OCI-LY3 (cell line): ENCODE results near the gene KYNU.
"Not testable (repeated sequence)": the region's sequence is repeated elsewhere in the genome, so short reads cannot be mapped to it uniquely, and the experiment has no call there.

Source experiments
- H2AFZ ChIP-seq: fragments of 200-600, 300-600 bp; shearing (Covaris generic); 2 replicates; pipeline ENCODE4 v1.6.0; 2014; ENCODE audit warnings: antibody characterized with exemption, low read depth, low read length
- H3K27ac ChIP-seq: fragments of 200-600, 300-600 bp; sonication (generic); 2 replicates; pipeline ENCODE4 v1.5.1; 2014; ENCODE audit warnings: mild to moderate bottlenecking, low read length, moderate library complexity, mixed read lengths
- H3K27me3 ChIP-seq: fragments of 200-600, 300-600 bp; sonication (generic); 2 replicates; pipeline ENCODE4 v1.6.1; 2014; ENCODE audit warnings: low read depth, low read length, mixed read lengths
- H3K36me3 ChIP-seq: fragments of 200-600, 300-600 bp; sonication (generic); replicated peaks from 2 replicates; pipeline ENCODE3; 2014; ENCODE audit warnings: low read depth, low read length, mixed read lengths
- H3K4me1 ChIP-seq: fragments of 300-600, 200-600 bp; sonication (generic); 2 replicates; pipeline ENCODE4 v1.6.1; 2014; ENCODE audit warnings: low read length, mixed read lengths
- H3K4me2 ChIP-seq: fragments of 200-600, 300-600 bp; sonication (generic); 2 replicates; pipeline ENCODE4 v1.6.1; 2014; ENCODE audit warnings: low read length, mixed read lengths
- H3K4me3 ChIP-seq: fragments of 300-600, 200-600 bp; sonication (generic); 2 replicates; pipeline ENCODE4 v1.5.1; 2014; ENCODE audit warnings: antibody characterized with exemption, mild to moderate bottlenecking, low read length, moderate library complexity
- H3K79me2 ChIP-seq: fragments of 300-600, 200-600 bp; shearing (Covaris generic); 2 replicates; pipeline ENCODE4 v1.6.1; 2014; ENCODE audit warnings: mild to moderate bottlenecking, low read length, mixed read lengths
- H3K9ac ChIP-seq: fragments of 300-600, 200-600 bp; shearing (Covaris generic); 2 replicates; pipeline ENCODE4 v1.6.0; 2014; ENCODE audit warnings: mild to moderate bottlenecking, low read length, moderate library complexity
- H3K9me3 ChIP-seq: fragments of 200-600, 300-600 bp; shearing (Covaris generic); 2 replicates; pipeline ENCODE4 v1.6.1; 2014; ENCODE audit warnings: low read length, mixed read lengths; ENCODE audit not compliant: insufficient read depth
- H4K20me1 ChIP-seq: fragments of 200-600, 300-600 bp; sonication (generic); 2 replicates; pipeline ENCODE4 v1.6.1; 2016; ENCODE audit warnings: low read length, mixed read lengths; ENCODE audit not compliant: insufficient read depth
- CTCF ChIP-seq: fragments of 200-600, 300-600 bp; sonication (generic); IDR thresholded peaks from 2 replicates; pipeline ENCODE4 v1.5.1; 2014; ENCODE audit warnings: antibody characterized with exemption, low read length, low read depth
- EZH2phosphoT487 ChIP-seq: fragments of 200-600 bp; shearing (Covaris generic); IDR thresholded peaks from 2 replicates; pipeline ENCODE4 v1.6.1; 2018; ENCODE audit warnings: antibody characterized with exemption, mixed run types, low read depth

Gene KYNU

GRCh38 chr2:143051465-143051864, 174.0 kb downstream of the KYNU start:
- Histone ChIP-seq H3K36me3 (no peaks in the 10 kb centered on the region), H3K9me3 (0 out of 2 replicates have a peak, but pooled peaks cover under 1% of the 10 kb centered on the region), H3K4me1 (no peaks in the 10 kb centered on the region), H2AFZ (no peak overlapping the region), H3K79me2 (no peaks in the 10 kb centered on the region), H4K20me1 (no peaks in the 10 kb centered on the region), H3K4me3 (no peak overlapping the region), H3K27ac (no peak overlapping the region), H3K9ac (no peak overlapping the region), H3K4me2 (no peak overlapping the region), H3K27me3 (no peaks in the 10 kb centered on the region)
- no peak for TF ChIP-seq EZH2phosphoT487
- TF ChIP-seq CTCF = no peak

GRCh38 chr2:143053437-143053836, 176.0 kb downstream of the KYNU start:
- not testable (repeated sequence) for H3K4me3 ChIP-seq, H3K9ac ChIP-seq, H4K20me1 ChIP-seq, H3K79me2 ChIP-seq, H3K4me2 ChIP-seq, H2AFZ ChIP-seq, H3K36me3 ChIP-seq, H3K27ac ChIP-seq, H3K4me1 ChIP-seq, H3K27me3 ChIP-seq, H3K9me3 ChIP-seq

- Histone ChIP-seq H2AFZ (no peak overlapping the region), H3K9me3 (peaks cover 6% of the 10 kb centered on the region; the same call in 1 of the 2 replicates), H3K4me2 (no peak overlapping the region), H3K4me3 (no peak overlapping the region), H3K9ac (no peak overlapping the region), H3K79me2 (no peaks in the 10 kb centered on the region), H3K4me1 (no peaks in the 10 kb centered on the region), H3K27ac (no peak overlapping the region), H4K20me1 (no peaks in the 10 kb centered on the region), H3K27me3 (no peaks in the 10 kb centered on the region), H3K36me3 (no peaks in the 10 kb centered on the region)
- no peak for TF ChIP-seq EZH2phosphoT487
- no peak for TF ChIP-seq CTCF
Measured at GRCh38 chr2:143056550-143056949, 179.1 kb downstream of the KYNU start.

GRCh38 chr2:143058851-143059250, 181.4 kb downstream of the KYNU start:
- Histone ChIP-seq H2AFZ (no peak overlapping the region), H3K4me1 (no peaks in the 10 kb centered on the region), H3K4me2 (no peak overlapping the region), H3K9me3 (peaks cover 6% of the 10 kb centered on the region; the same call in 1 of the 2 replicates), H3K9ac (no peak overlapping the region), H3K36me3 (no peaks in the 10 kb centered on the region), H4K20me1 (no peaks in the 10 kb centered on the region), H3K27ac (no peak overlapping the region), H3K4me3 (no peak overlapping the region), H3K27me3 (no peaks in the 10 kb centered on the region), H3K79me2 (no peaks in the 10 kb centered on the region)
- TF ChIP-seq EZH2phosphoT487 (no peak), CTCF (no peak)
